SJSA1 (cell line): Measurements from ENCODE around the gene SUSD3. TPM values are rescaled to one million over a fixed set of nuclear protein-coding genes. Genes with fewer than 3 reads are reported as not detected.
A peak's percentile ranks its signal among the peaks of the same experiment; 100 is the strongest.

ENCODE experiments used
- DNase-seq, 2 experiments: peaks; one replicate each; pipeline ENCODE4 v3.0.0-alpha.2; 2015 to 2020; ENCODE audit warnings: low spot score in 2 of 2, low read depth in 1 of 2
- H3K27ac ChIP-seq: fragments of 250-450 bp; sonication (Bioruptor Pico); 2 replicates; pipeline ENCODE4 v1.5.1; 2020; ENCODE audit warnings: mild to moderate bottlenecking, moderate library complexity
- H3K27me3 ChIP-seq: fragments of 250-450 bp; sonication (Bioruptor Pico); replicated peaks from 2 replicates; pipeline ENCODE4 v1.5.1; 2020; ENCODE audit warnings: mild to moderate bottlenecking, moderate library complexity
- H3K36me3 ChIP-seq: fragments of 250-450 bp; sonication (Bioruptor Pico); 2 replicates; pipeline ENCODE4 v1.5.1; 2020; ENCODE audit warnings: mild to moderate bottlenecking
- H3K4me1 ChIP-seq: fragments of 250-450 bp; sonication (Bioruptor Pico); replicated peaks from 2 replicates; pipeline ENCODE4 v1.6.1; 2021; ENCODE audit warnings: mild to moderate bottlenecking
- H3K4me3 ChIP-seq: fragments of 250-450 bp; sonication (Bioruptor Pico); 2 replicates; pipeline ENCODE4 v1.5.1; 2020; ENCODE audit warnings: mild to moderate bottlenecking
- H3K9me3 ChIP-seq: fragments of 250-450 bp; sonication (Bioruptor Pico); replicated peaks from 2 replicates; pipeline ENCODE4 v1.5.1; 2020; ENCODE audit warnings: mild to moderate bottlenecking
- total RNA-seq: library from RNA; depleted of rRNA; stranded (reverse); fragments of >200 nt; shearing (Covaris generic); gene quantifications from 2 replicates; pipeline ENCODE4 v1.2.3, GENCODE V29; 2014

Gene SUSD3
- total RNA-seq, 1 experiment from 2014 or later, result not detected

GRCh38 chr9:93081931-93082330 lies 23.4 kb downstream of the SUSD3 start:
- Histone ChIP-seq H3K27ac (no peak overlapping the region; the same call in 1 of the 2 replicates), H3K36me3 (no peaks in the 10 kb centered on the region), H3K4me1 (peaks cover 5% of the 10 kb centered on the region; the same call in 1 of the 2 replicates), H3K9me3 (no peaks in the 10 kb centered on the region), H3K27me3 (no peaks in the 10 kb centered on the region), H3K4me3 (no peak overlapping the region)
- DNase-seq, result peak in 1 of 2 experiments; percentile 39

GRCh38 chr9:93082841-93083411 lies 24.4 kb downstream of the SUSD3 start:
- Histone ChIP-seq H3K9me3 (no peaks in the 10 kb centered on the region), H3K4me3 (no peak overlapping the region), H3K27me3 (no peaks in the 10 kb centered on the region), H3K27ac (no peak overlapping the region), H3K36me3 (no peaks in the 10 kb centered on the region), H3K4me1 (peaks cover 5% of the 10 kb centered on the region; the same call in 1 of the 2 replicates)
- DNase-seq, result no peak

- Histone ChIP-seq H3K4me3 (no peak overlapping the region), H3K27me3 (no peaks in the 10 kb centered on the region), H3K9me3 (no peaks in the 10 kb centered on the region), H3K4me1 (peaks cover 5% of the 10 kb centered on the region; the same call in 1 of the 2 replicates), H3K36me3 (no peaks in the 10 kb centered on the region), H3K27ac (no peak overlapping the region)
- no peak for DNase-seq
Measured at GRCh38 chr9:93083592-93084470, 25.3 kb downstream of the SUSD3 start.

- no peak for DNase-seq
- H3K9me3 ChIP-seq, result no peaks in the 10 kb centered on the region
- H3K27ac ChIP-seq, result no peak overlapping the region
- H3K27me3 ChIP-seq, result no peaks in the 10 kb centered on the region
- H3K4me1 ChIP-seq, result peaks cover 5% of the 10 kb centered on the region; the same call in 1 of the 2 replicates
- H3K4me3 ChIP-seq, result no peak overlapping the region
- no peaks in the 10 kb centered on the region for H3K36me3 ChIP-seq
Measured at GRCh38 chr9:93084471-93084881, 26.0 kb downstream of the SUSD3 start.

- H3K36me3 ChIP-seq, result no peaks in the 10 kb centered on the region
- H3K27ac ChIP-seq, result no peak overlapping the region
Measured at GRCh38 chr9:93085676-93086075, 27.2 kb downstream of the SUSD3 start.

GRCh38 chr9:93086447-93087224 lies 28.1 kb downstream of the SUSD3 start:
- H3K27ac ChIP-seq, result no peak overlapping the region
- no peak overlapping the region for H3K4me3 ChIP-seq
- no peak for DNase-seq
- H3K27me3 ChIP-seq, result no peaks in the 10 kb centered on the region
- no peaks in the 10 kb centered on the region for H3K36me3 ChIP-seq
- H3K9me3 ChIP-seq, result no peaks in the 10 kb centered on the region; the same call in 1 of the 2 replicates
- H3K4me1 ChIP-seq, result peaks cover 3% of the 10 kb centered on the region; the same call in 1 of the 2 replicates

More at GRCh38 chr9:93085676-93086075, 27.2 kb downstream of the SUSD3 start:
- no peak overlapping the region for H3K4me3 ChIP-seq
- DNase-seq, result no peak
- H3K4me1 ChIP-seq, result peaks cover 5% of the 10 kb centered on the region; the same call in 1 of the 2 replicates
- H3K9me3 ChIP-seq, result no peaks in the 10 kb centered on the region
- H3K27me3 ChIP-seq, result no peaks in the 10 kb centered on the region

GRCh38 chr9:93087971-93088655 lies 29.6 kb downstream of the SUSD3 start:
- Histone ChIP-seq H3K36me3 (no peaks in the 10 kb centered on the region), H3K4me3 (no peak overlapping the region), H3K4me1 (no peaks in the 10 kb centered on the region), H3K27ac (no peak overlapping the region), H3K27me3 (no peaks in the 10 kb centered on the region), H3K9me3 (no peaks in the 10 kb centered on the region; the same call in 1 of the 2 replicates)
- no peak for DNase-seq

GRCh38 chr9:93088656-93089015 lies 30.1 kb downstream of the SUSD3 start:
- Histone ChIP-seq H3K9me3 (no peaks in the 10 kb centered on the region; the same call in 1 of the 2 replicates), H3K27ac (no peak overlapping the region), H3K4me1 (no peaks in the 10 kb centered on the region), H3K4me3 (no peak overlapping the region), H3K27me3 (no peaks in the 10 kb centered on the region), H3K36me3 (no peaks in the 10 kb centered on the region)
- no peak for DNase-seq

- no peak overlapping the region for H3K4me3 ChIP-seq
- DNase-seq, result no peak
- H3K9me3 ChIP-seq, result no peaks in the 10 kb centered on the region; the same call in 1 of the 2 replicates
- no peaks in the 10 kb centered on the region for H3K4me1 ChIP-seq
- no peaks in the 10 kb centered on the region for H3K27me3 ChIP-seq
- H3K27ac ChIP-seq, result no peak overlapping the region
- H3K36me3 ChIP-seq, result no peaks in the 10 kb centered on the region
Measured at GRCh38 chr9:93089024-93089423, 30.5 kb downstream of the SUSD3 start.

GRCh38 chr9:93089481-93089991 lies 31.0 kb downstream of the SUSD3 start:
- no peaks in the 10 kb centered on the region for H3K36me3 ChIP-seq
- H3K27ac ChIP-seq, result no peak overlapping the region
- no peak for DNase-seq
- no peaks in the 10 kb centered on the region; the same call in 1 of the 2 replicates for H3K9me3 ChIP-seq
- H3K4me3 ChIP-seq, result no peak overlapping the region
- H3K4me1 ChIP-seq, result no peaks in the 10 kb centered on the region
- H3K27me3 ChIP-seq, result no peaks in the 10 kb centered on the region

- H3K27me3 ChIP-seq, result no peaks in the 10 kb centered on the region
- H3K9me3 ChIP-seq, result no peaks in the 10 kb centered on the region; the same call in 1 of the 2 replicates
- no peak overlapping the region for H3K27ac ChIP-seq
- no peak overlapping the region for H3K4me3 ChIP-seq
- H3K4me1 ChIP-seq, result peaks cover 4% of the 10 kb centered on the region
- H3K36me3 ChIP-seq, result no peaks in the 10 kb centered on the region
- DNase-seq, result no peak
Measured at GRCh38 chr9:93090091-93090655, 31.7 kb downstream of the SUSD3 start.

GRCh38 chr9:93091056-93091452 lies 32.6 kb downstream of the SUSD3 start:
- Histone ChIP-seq H3K9me3 (peaks cover under 1% of the 10 kb centered on the region), H3K4me3 (no peak overlapping the region), H3K27ac (no peak overlapping the region), H3K4me1 (peaks cover 6% of the 10 kb centered on the region), H3K36me3 (peaks cover under 1% of the 10 kb centered on the region), H3K27me3 (no peaks in the 10 kb centered on the region)
- no peak for DNase-seq
